ENCODE data around the gene CCDC148.
A peak's percentile ranks its signal among the peaks of the same experiment; 100 is the strongest.

GRCh38 chr2:158464426-158465281 lies 8.1 kb upstream of the CCDC148 start:
- peak in 2 of 5 experiments; percentile 22 to 28 for TF ChIP-seq CTCF (IDR thresholded peaks at IDR 0.05 in 4 of 5, conservative IDR thresholded peaks at IDR 0.05 in 1 of 5)
- no peak for TF ChIP-seq POLR2A (IDR thresholded peaks at IDR 0.05)
